Measurements from ENCODE around the gene RCCD1.
A peak's percentile ranks its signal among the peaks of the same experiment; 100 is the strongest.

RCCD1 gene

DNA sequence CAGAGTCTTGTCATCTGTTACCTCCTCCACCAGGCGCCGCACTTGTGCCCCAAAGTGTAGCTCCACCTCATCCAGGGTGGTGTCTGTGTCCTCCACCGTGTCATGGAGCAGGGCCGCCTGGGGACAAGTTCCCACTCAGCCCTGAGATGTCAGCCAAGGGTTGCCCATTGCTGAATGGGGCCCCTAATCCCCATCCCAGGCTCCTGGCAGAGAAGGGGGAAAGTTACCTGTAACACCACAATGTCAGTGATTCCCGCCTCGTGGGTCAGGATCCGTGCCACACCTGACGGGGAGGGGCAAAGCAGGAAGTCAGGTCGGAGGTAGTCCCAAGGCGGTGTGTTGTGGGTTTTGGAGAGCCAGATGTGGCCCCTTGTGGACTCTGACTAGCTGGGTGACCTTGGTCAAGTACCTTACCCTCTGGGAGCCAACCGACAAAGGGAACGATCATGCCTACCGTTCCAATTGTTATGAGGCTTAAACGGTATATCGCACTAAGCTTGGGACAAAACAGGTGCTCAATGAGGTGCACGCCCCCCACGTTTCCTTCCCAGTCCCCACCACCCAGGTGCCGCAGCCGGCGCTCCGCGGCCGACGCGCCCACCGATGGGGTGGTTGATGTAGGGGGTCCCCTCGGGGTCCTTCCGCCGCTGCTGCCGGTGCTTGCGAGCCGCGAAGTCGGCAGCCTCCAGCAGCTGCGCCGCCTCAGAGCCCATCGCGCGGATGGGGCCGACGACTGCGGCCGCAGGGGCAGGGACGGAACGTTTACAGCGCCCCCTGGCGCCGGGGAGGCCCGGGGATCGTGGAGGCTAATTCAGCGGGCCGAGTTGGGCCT is 22.6 kb upstream of the RCCD1 start, which contains the start of gene HDDC3:
HDDC3 (minus strand) TSS at position 722 of the 832 bp plus-strand sequence; CDS start at position 713, 9 bp downstream.
- Histone ChIP-seq H2AFZ (ENCODE audit: low read length) (peak within 1 kb of the TSS; percentile 21; the same call in 1 of the 2 replicates), H3K9me3 (ENCODE audit: low read length) (no peaks in the 10 kb centered on the region), H3K4me2 (ENCODE audit: low read length) (peak within 1 kb of the TSS; percentile 95), H3K4me1 (ENCODE audit: insufficient read depth, low read length, severe bottlenecking) (peaks cover 56% of the 10 kb centered on the region), H3K36me3 (ENCODE audit: insufficient read depth, low read length) (peaks cover 4% of the 10 kb centered on the region; the same call in 1 of the 2 replicates), H3K4me3 (ENCODE audit: low read depth, low read length, poor library complexity, severe bottlenecking) (peak within 1 kb of the TSS; percentile 92), H3K27me3 (ENCODE audit: insufficient read depth, low read length) (no peaks in the 10 kb centered on the region), H3K9ac (ENCODE audit: low read length) (peak within 1 kb of the TSS; percentile 89), H3K9me2 (ENCODE audit: low read depth, low read length) (no peaks in the 10 kb centered on the region), H3F3A (ENCODE audit: insufficient read depth, low read length) (no peaks in the 10 kb centered on the region), H4K20me1 (ENCODE audit: insufficient read depth, low read length) (no peaks in the 10 kb centered on the region), H3K79me2 (ENCODE audit: insufficient read depth, low read length) (no peaks in the 10 kb centered on the region), H3K27ac (ENCODE audit: low read depth, low read length, poor library complexity, severe bottlenecking) (peak within 1 kb of the TSS; percentile 90)
- no peak for TF ChIP-seq EZH2 (IDR thresholded peaks at IDR 0.05; ENCODE audit: borderline replicate concordance, low read length)
- TF ChIP-seq, protein P1, sequence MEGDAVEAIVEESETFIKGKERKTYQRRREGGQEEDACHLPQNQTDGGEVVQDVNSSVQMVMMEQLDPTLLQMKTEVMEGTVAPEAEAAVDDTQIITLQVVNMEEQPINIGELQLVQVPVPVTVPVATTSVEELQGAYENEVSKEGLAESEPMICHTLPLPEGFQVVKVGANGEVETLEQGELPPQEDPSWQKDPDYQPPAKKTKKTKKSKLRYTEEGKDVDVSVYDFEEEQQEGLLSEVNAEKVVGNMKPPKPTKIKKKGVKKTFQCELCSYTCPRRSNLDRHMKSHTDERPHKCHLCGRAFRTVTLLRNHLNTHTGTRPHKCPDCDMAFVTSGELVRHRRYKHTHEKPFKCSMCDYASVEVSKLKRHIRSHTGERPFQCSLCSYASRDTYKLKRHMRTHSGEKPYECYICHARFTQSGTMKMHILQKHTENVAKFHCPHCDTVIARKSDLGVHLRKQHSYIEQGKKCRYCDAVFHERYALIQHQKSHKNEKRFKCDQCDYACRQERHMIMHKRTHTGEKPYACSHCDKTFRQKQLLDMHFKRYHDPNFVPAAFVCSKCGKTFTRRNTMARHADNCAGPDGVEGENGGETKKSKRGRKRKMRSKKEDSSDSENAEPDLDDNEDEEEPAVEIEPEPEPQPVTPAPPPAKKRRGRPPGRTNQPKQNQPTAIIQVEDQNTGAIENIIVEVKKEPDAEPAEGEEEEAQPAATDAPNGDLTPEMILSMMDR (IDR thresholded peaks at IDR 0.05; ENCODE audit: low read length) = peak; percentile 92

DNA sequence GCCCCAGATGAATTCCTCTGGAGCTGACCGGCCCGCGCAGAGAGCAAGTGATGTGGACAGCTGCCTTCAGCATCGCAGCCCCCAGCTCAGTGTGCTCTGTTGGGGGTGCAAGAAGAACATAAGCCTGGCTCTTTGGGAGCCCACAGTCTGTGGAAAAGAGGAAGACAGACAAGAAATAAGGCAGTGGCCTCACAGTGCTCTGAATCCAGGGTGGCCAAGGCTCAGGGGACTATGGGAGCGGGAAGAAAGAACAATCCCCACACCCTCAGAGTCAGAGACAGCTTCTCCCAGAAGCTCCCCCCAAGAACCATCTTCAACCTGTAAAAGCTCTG is 22.1 kb upstream of the RCCD1 start:
- peaks cover 57% of the 10 kb centered on the region for H3K4me1 ChIP-seq (ENCODE audit: insufficient read depth, low read length, severe bottlenecking)
- peak overlapping the region; percentile 92 for H3K4me3 ChIP-seq (ENCODE audit: low read depth, low read length, poor library complexity, severe bottlenecking)
- no peaks in the 10 kb centered on the region for H3K9me2 ChIP-seq (ENCODE audit: low read depth, low read length)
- H2AFZ ChIP-seq (ENCODE audit: low read length) = no peak overlapping the region
- TF ChIP-seq, protein P1 (IDR thresholded peaks at IDR 0.05; ENCODE audit: low read length) = no peak; the same call in 1 of the 2 replicates
- no peak for TF ChIP-seq EZH2 (IDR thresholded peaks at IDR 0.05; ENCODE audit: borderline replicate concordance, low read length)
- H3K27me3 ChIP-seq (ENCODE audit: insufficient read depth, low read length) = no peaks in the 10 kb centered on the region
- H3F3A ChIP-seq (ENCODE audit: insufficient read depth, low read length) = no peaks in the 10 kb centered on the region
- H3K4me2 ChIP-seq (ENCODE audit: low read length) = peak overlapping the region; percentile 95
- H3K79me2 ChIP-seq (ENCODE audit: insufficient read depth, low read length) = no peaks in the 10 kb centered on the region
- peaks cover 4% of the 10 kb centered on the region; the same call in 1 of the 2 replicates for H3K36me3 ChIP-seq (ENCODE audit: insufficient read depth, low read length)
- peak overlapping the region; percentile 34 for H3K27ac ChIP-seq (ENCODE audit: low read depth, low read length, poor library complexity, severe bottlenecking)
- H3K9me3 ChIP-seq (ENCODE audit: low read length) = no peaks in the 10 kb centered on the region
- H3K9ac ChIP-seq (ENCODE audit: low read length) = peak overlapping the region; percentile 89
- H4K20me1 ChIP-seq (ENCODE audit: insufficient read depth, low read length) = no peaks in the 10 kb centered on the region

DNA sequence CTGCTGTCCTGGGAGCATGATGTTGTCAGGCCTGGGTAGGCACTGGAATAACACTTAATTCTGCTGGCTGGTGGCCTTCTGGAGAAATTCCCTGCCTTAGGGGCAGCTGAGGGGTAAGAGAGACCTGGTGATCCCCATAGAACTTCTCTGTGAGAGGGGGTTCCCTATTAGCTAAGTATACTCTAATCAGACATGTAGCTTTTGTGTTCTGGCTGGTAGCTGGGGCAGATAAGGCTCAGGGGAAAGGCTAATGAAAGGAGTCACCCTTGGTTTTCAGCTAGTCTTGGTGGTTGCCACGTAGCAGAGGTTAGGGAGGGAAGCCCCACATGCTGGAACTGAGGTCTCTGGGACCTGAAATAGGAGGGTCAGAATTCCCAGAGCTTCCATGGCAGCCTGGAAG is 21.4 kb upstream of the RCCD1 start:
- Histone ChIP-seq H3F3A (ENCODE audit: insufficient read depth, low read length) (no peaks in the 10 kb centered on the region), H3K27ac (ENCODE audit: low read depth, low read length, poor library complexity, severe bottlenecking) (peak overlapping the region; percentile 34), H3K9me3 (ENCODE audit: low read length) (no peaks in the 10 kb centered on the region), H3K36me3 (ENCODE audit: insufficient read depth, low read length) (peaks cover 9% of the 10 kb centered on the region; the same call in 1 of the 2 replicates), H3K4me3 (ENCODE audit: low read depth, low read length, poor library complexity, severe bottlenecking) (no peak overlapping the region), H3K4me2 (ENCODE audit: low read length) (no peak overlapping the region), H3K4me1 (ENCODE audit: insufficient read depth, low read length, severe bottlenecking) (peaks cover 56% of the 10 kb centered on the region), H3K27me3 (ENCODE audit: insufficient read depth, low read length) (no peaks in the 10 kb centered on the region), H3K9me2 (ENCODE audit: low read depth, low read length) (no peaks in the 10 kb centered on the region), H3K9ac (ENCODE audit: low read length) (no peak overlapping the region), H4K20me1 (ENCODE audit: insufficient read depth, low read length) (no peaks in the 10 kb centered on the region), H3K79me2 (ENCODE audit: insufficient read depth, low read length) (no peaks in the 10 kb centered on the region), H2AFZ (ENCODE audit: low read length) (no peak overlapping the region)
- no peak for TF ChIP-seq EZH2 (IDR thresholded peaks at IDR 0.05; ENCODE audit: borderline replicate concordance, low read length)
- TF ChIP-seq, protein P1 (IDR thresholded peaks at IDR 0.05; ENCODE audit: low read length) = no peak
